Vagina (tissue), 2 donors: ENCODE measurements around the gene TINAGL1.

Source experiments
- POLR2A ChIP-seq, 2 donors: fragments of 450-650 bp; IDR thresholded peaks; one replicate each; pipeline ENCODE4 v1.6.1; 2017; ENCODE audit warnings: antibody characterized with exemption in 2 of 2, mild to moderate bottlenecking in 2 of 2, moderate library complexity in 2 of 2
- POLR2AphosphoS5 ChIP-seq, 2 donors: sonication (generic); formaldehyde crosslinking; IDR thresholded peaks; one replicate each; pipeline ENCODE4 v1.9.0; 2017; ENCODE audit warnings: antibody characterized with exemption in 2 of 2, mild to moderate bottlenecking in 2 of 2, low read depth in 1 of 2; ENCODE audit not compliant: insufficient read depth in 1 of 2
- TF ChIP-seq, protein P1 (sequence below), 3 experiments: fragments of 450-650 bp in 2 of 3; fragments of 200-600 bp in 1 of 3; sonication (generic) in 1 of 3; IDR thresholded peaks; one replicate each; pipeline ENCODE4 v1.5.1; 2017 to 2019; ENCODE audit warnings: antibody characterized with exemption in 3 of 3, mild to moderate bottlenecking in 2 of 3, moderate library complexity in 2 of 3

DNA sequence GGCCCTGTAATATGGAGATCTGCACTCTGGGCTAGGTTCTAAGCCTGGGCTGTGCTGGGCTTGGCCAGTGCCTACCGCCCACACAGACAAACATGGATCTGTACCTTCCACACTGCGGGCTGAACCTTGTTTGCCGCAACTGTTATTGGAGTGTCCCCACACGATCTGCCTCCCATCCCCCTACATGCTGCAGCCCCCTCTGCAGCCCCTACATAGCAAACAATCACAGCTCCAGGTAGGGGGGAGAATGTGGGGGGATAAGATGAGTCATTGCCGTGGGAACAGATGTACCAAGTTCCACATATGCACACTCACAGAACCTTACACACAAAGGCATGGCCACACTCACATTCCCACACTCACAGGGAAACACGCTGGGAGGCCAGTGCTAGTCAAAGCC, 39.1 kb downstream of the TINAGL1 start:
- no peak for TF ChIP-seq POLR2A (IDR thresholded peaks at IDR 0.05)
- TF ChIP-seq, protein P1, sequence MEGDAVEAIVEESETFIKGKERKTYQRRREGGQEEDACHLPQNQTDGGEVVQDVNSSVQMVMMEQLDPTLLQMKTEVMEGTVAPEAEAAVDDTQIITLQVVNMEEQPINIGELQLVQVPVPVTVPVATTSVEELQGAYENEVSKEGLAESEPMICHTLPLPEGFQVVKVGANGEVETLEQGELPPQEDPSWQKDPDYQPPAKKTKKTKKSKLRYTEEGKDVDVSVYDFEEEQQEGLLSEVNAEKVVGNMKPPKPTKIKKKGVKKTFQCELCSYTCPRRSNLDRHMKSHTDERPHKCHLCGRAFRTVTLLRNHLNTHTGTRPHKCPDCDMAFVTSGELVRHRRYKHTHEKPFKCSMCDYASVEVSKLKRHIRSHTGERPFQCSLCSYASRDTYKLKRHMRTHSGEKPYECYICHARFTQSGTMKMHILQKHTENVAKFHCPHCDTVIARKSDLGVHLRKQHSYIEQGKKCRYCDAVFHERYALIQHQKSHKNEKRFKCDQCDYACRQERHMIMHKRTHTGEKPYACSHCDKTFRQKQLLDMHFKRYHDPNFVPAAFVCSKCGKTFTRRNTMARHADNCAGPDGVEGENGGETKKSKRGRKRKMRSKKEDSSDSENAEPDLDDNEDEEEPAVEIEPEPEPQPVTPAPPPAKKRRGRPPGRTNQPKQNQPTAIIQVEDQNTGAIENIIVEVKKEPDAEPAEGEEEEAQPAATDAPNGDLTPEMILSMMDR (IDR thresholded peaks at IDR 0.05), result no peak
- TF ChIP-seq POLR2AphosphoS5 (IDR thresholded peaks at IDR 0.05; ENCODE audit: insufficient read depth in 1 of 2, low read depth in 1 of 2), result no peak
